Upper lobe of right lung (tissue), 1 donor: Measurements from ENCODE around the gene UPB1. TPM values are rescaled to one million over a fixed set of nuclear protein-coding genes. Genes with fewer than 3 reads are reported as not detected.
"Not testable (repeated sequence)": the region's sequence is repeated elsewhere in the genome, so short reads cannot be mapped to it uniquely, and the experiment has no call there.

Source experiments
- ATAC-seq: fragments of 200-7000 bp; cut with Tn5 transposase; one replicate; pipeline ENCODE4 v1.9.1; 2020; ENCODE audit warnings: mild to moderate bottlenecking, moderate library complexity
- DNase-seq: peaks from one replicate; pipeline ENCODE4 v3.0.0-alpha.2; 2020
- H3K27ac ChIP-seq: fragments of 200-600 bp; one replicate; pipeline ENCODE4 v1.8.0; 2022
- H3K27me3 ChIP-seq: fragments of 200-600 bp; one replicate; pipeline ENCODE4 v1.8.0; 2022; ENCODE audit warnings: mild to moderate bottlenecking
- H3K36me3 ChIP-seq: fragments of 200-600 bp; one replicate; pipeline ENCODE4 v1.8.0; 2022
- H3K4me1 ChIP-seq: fragments of 200-600 bp; one replicate; pipeline ENCODE4 v1.8.0; 2022
- H3K4me3 ChIP-seq: fragments of 200-600 bp; one replicate; pipeline ENCODE4 v1.8.0; 2022; ENCODE audit warnings: mild to moderate bottlenecking
- H3K9me3 ChIP-seq: fragments of 200-600 bp; one replicate; pipeline ENCODE4 v1.8.0; 2022
- intact Hi-C: fragments of 100-400 bp; cut with DNase I; formaldehyde crosslinking; loops from one replicate; pipeline ENCODE4 v1.11.0; 2022
- total RNA-seq: library from RNA; stranded (reverse); fragmentation: NEBNext Ultra II Directional; extraction: Animal tissue kit (Norgen Biotek cat#: 25700); gene quantifications from one replicate; pipeline ENCODE4 v1.2.1, GENCODE V29; 2021
- TF ChIP-seq, protein P1 (sequence below): fragments of 200-600 bp; IDR thresholded peaks from one replicate; pipeline ENCODE4 v1.8.0; 2022; ENCODE audit warnings: antibody characterized with exemption
- donor health status: DM: no; HTN: yes; CAD: no; lungs with severe emphysema.

UPB1 gene
- total RNA-seq, 1 donor from 2014 or later: 1.5 TPM

DNA sequence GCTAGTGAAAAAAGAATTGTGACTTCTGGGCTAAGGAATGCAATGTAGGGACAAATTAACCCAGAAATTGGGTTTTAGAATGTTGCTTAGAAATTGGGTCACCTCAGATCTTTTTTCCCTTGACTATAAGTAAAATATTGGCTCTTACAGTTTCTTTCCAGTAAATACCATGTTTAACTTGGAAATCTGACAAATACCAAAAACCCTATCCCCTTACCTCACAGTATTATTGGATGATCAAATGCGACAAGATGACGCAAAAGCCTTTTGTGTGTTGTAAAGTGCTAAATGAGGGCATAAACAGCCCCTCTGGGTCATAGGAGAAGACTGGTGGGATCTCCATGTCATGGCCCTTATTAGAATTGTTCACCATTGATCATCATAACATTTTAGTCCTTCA lies 6.1 kb upstream of the UPB1 start:
- H3K9me3 ChIP-seq: no peaks in the 10 kb centered on the region
- TF ChIP-seq, protein P1, sequence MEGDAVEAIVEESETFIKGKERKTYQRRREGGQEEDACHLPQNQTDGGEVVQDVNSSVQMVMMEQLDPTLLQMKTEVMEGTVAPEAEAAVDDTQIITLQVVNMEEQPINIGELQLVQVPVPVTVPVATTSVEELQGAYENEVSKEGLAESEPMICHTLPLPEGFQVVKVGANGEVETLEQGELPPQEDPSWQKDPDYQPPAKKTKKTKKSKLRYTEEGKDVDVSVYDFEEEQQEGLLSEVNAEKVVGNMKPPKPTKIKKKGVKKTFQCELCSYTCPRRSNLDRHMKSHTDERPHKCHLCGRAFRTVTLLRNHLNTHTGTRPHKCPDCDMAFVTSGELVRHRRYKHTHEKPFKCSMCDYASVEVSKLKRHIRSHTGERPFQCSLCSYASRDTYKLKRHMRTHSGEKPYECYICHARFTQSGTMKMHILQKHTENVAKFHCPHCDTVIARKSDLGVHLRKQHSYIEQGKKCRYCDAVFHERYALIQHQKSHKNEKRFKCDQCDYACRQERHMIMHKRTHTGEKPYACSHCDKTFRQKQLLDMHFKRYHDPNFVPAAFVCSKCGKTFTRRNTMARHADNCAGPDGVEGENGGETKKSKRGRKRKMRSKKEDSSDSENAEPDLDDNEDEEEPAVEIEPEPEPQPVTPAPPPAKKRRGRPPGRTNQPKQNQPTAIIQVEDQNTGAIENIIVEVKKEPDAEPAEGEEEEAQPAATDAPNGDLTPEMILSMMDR: no peak
- H3K36me3 ChIP-seq: no peaks in the 10 kb centered on the region
- H3K27ac ChIP-seq: no peak overlapping the region
- H3K4me3 ChIP-seq: no peak overlapping the region
- DNase-seq (no peak), ATAC-seq (no peak)
- no peaks in the 10 kb centered on the region for H3K4me1 ChIP-seq
- intact Hi-C loops: no loop called here
- H3K27me3 ChIP-seq: peaks cover 5% of the 10 kb centered on the region

DNA sequence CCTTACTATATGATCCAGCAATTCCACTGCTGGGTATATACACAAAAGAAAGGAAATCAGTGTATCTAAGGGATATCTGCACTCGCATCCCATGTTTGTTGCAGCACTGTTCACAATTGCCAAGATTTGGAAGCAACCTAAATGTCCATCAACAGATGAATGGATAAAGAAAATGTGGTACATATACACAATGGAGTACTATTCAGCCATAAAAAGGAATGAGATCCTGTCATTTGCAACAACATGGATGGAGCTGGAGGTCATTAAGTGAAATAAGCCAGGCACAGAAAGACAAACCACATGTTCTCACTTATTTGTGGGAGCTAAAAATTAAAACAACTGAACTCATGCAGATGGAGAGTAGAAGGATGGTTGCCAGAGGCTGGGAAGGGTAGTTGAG lies 5.7 kb upstream of the UPB1 start:
- H3K4me1 ChIP-seq, DNase-seq, H3K9me3 ChIP-seq, H3K27ac ChIP-seq, H3K27me3 ChIP-seq, intact Hi-C loops, ATAC-seq, H3K4me3 ChIP-seq, H3K36me3 ChIP-seq: not testable (repeated sequence)

DNA sequence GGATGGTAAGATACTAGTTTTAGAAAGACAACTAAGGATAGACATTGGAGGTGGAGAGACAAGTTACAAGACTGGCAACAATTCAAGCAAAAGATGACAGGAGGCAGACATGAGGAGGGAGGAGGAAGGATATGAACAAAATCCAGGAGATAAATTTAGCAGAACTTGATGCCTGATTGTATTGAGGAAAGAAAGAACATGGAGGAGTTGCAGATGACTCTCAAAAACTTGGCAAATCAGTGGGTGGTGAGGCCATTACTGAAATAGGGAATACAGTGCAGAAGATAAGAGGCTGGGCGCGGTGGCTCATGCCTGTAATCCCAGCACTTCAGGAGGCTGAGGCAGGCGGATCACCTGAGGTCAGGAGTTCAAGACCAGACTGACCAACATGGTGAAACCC lies 2.7 kb upstream of the UPB1 start:
- peaks cover 8% of the 10 kb centered on the region for H3K4me1 ChIP-seq
- H3K27ac ChIP-seq: no peak overlapping the region
- no peaks in the 10 kb centered on the region for H3K36me3 ChIP-seq
- DNase-seq: no peak
- peaks cover 17% of the 10 kb centered on the region for H3K27me3 ChIP-seq
- ATAC-seq: no peak
- intact Hi-C loops: no loop called here
- no peak overlapping the region for H3K4me3 ChIP-seq
- no peaks in the 10 kb centered on the region for H3K9me3 ChIP-seq
- TF ChIP-seq, protein P1: no peak

DNA sequence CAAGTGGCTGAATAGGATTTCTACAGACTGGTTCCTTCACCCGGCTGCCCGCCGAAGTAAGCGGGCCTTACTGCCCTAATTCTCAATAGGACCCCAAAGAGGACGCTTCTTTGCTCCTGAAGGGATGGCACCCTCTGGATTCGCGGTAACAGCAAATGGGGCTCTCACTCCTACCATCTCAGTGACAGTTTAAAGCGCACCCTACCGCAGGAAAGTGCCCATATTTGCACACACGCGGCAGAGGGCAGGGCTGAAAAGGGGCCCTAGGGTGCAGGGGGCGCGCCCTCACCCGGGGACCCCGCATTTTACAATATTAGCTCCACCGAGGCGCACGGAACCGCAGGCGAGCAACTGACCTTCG lies 985 bp upstream of the UPB1 start:
- Histone ChIP-seq H3K4me1 (peaks cover 8% of the 10 kb centered on the region), H3K9me3 (no peaks in the 10 kb centered on the region), H3K27me3 (peaks cover 17% of the 10 kb centered on the region), H3K27ac (no peak overlapping the region), H3K36me3 (no peaks in the 10 kb centered on the region), H3K4me3 (peak overlapping the region; percentile 23)
- intact Hi-C loops: no loop called here
- TF ChIP-seq, protein P1: no peak
- DNase-seq (no peak), ATAC-seq (no peak)

DNA sequence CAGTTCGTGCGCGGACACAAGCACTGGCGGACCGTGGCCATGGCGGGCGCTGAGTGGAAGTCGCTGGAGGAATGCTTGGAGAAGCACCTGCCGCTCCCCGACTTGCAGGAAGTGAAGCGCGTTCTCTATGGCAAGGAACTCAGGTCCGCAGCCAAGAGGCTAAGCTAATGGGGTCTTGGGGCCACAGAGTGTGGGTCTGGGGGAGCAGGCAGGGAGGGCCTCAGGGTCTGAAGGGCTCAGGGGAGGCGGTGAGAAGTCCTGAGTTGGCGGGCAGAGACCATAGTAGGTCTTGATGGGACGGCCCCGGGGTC lies 188 bp downstream of the UPB1 start:
- no peak overlapping the region for H3K4me3 ChIP-seq
- TF ChIP-seq, protein P1: no peak
- intact Hi-C loops: no loop called here
- no peak overlapping the region for H3K27ac ChIP-seq
- no peak for ATAC-seq
- H3K9me3 ChIP-seq: no peaks in the 10 kb centered on the region
- peaks cover 8% of the 10 kb centered on the region for H3K4me1 ChIP-seq
- no peak for DNase-seq
- no peaks in the 10 kb centered on the region for H3K36me3 ChIP-seq
- H3K27me3 ChIP-seq: peaks cover 17% of the 10 kb centered on the region

DNA sequence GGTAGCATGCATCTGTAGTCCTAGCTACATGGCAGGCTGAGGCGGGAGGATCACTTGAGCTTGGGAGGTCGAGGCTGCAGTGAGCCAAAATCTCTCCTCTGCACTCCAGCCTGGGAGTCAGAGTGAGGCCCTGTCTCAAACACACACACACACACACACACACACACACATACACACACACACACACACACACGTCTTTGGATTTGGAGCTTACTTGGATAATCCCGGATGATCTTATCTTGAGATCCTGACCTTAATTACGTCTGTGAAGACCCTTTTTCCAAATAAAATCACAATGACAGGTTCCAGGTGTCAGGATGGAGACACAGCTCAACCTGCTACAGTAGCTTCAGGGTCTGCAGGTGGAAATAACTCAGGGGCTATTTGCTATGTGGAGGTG lies 1.1 kb downstream of the UPB1 start:
- Histone ChIP-seq H3K27me3 (peaks cover 17% of the 10 kb centered on the region), H3K4me3 (no peak overlapping the region)
- no peak for DNase-seq

More for the DNA sequence above, 1.1 kb downstream of the UPB1 start:
- Histone ChIP-seq H3K9me3 (no peaks in the 10 kb centered on the region), H3K36me3 (no peaks in the 10 kb centered on the region), H3K27ac (no peak overlapping the region), H3K4me1 (peaks cover 8% of the 10 kb centered on the region)
- intact Hi-C loops: no loop called here
- ATAC-seq: no peak
- TF ChIP-seq, protein P1: no peak
